Nephron (organoid): ENCODE measurements around the gene COL28A1.
"Not testable (repeated sequence)": the region's sequence is repeated elsewhere in the genome, so short reads cannot be mapped to it uniquely, and the experiment has no call there.

ENCODE experiments used
- H3K27ac Mint-ChIP-seq, 3 experiments: 2 replicates each; pipeline ENCODE4 v1.8.0; 2020; ENCODE audit warnings: mixed read lengths in 3 of 3, mild to moderate bottlenecking in 2 of 3, moderate library complexity in 1 of 3
- H3K27me3 Mint-ChIP-seq: 2 replicates; pipeline ENCODE4 v1.8.0; 2021; ENCODE audit warnings: low read depth, mild to moderate bottlenecking, moderate library complexity, mixed read lengths
- H3K36me3 Mint-ChIP-seq: 2 replicates; pipeline ENCODE4 v1.8.0; 2020; ENCODE audit warnings: low read depth, mixed read lengths
- H3K4me1 Mint-ChIP-seq: 2 replicates; pipeline ENCODE4 v1.8.0; 2020; ENCODE audit warnings: mixed read lengths
- H3K4me3 Mint-ChIP-seq, 3 experiments: 2 replicates each; pipeline ENCODE4 v1.8.0; 2020; ENCODE audit warnings: mild to moderate bottlenecking in 3 of 3, mixed read lengths in 3 of 3, moderate library complexity in 2 of 3
- H3K9me3 Mint-ChIP-seq: 2 replicates; pipeline ENCODE4 v1.8.0; 2020; ENCODE audit warnings: mixed read lengths
- TF ChIP-seq, protein P1 (sequence below), 3 experiments: fragments of 200-600 bp; sonication (generic); IDR thresholded peaks; one replicate each; pipeline ENCODE4 v1.5.0; 2021; ENCODE audit warnings: antibody characterized with exemption in 3 of 3; ENCODE audit not compliant: unreplicated experiment in 3 of 3

COL28A1 gene

DNA sequence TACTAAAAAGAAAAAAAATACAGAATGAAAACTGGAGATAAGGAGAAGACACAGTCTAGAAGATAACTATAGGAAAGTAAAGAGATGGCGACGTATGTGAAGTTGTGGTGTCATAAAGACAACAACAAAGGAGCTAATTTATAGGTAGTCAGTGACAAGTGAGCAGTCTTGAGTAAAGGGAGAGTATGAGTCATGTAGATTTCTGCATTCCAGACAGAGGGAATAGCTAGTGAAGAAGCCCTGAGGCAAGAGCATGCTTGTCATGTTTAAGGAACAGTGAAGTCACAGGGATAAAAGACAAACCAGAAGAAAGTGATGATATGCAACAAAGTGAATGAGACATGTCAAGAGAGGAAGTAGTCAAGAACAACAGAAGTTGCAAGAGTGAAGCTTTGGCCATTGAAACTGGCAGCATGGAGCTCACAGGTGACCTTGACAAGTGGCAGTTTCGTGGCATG lies 28.7 kb upstream of the COL28A1 start:
- Mint-ChIP-seq H3K27ac (no peak overlapping the region), H3K36me3 (peaks cover 34% of the 10 kb centered on the region), H3K4me1 (peaks cover 22% of the 10 kb centered on the region), H3K27me3 (no peaks in the 10 kb centered on the region), H3K4me3 (no peak overlapping the region), H3K9me3 (peaks cover 12% of the 10 kb centered on the region)
- TF ChIP-seq, protein P1, sequence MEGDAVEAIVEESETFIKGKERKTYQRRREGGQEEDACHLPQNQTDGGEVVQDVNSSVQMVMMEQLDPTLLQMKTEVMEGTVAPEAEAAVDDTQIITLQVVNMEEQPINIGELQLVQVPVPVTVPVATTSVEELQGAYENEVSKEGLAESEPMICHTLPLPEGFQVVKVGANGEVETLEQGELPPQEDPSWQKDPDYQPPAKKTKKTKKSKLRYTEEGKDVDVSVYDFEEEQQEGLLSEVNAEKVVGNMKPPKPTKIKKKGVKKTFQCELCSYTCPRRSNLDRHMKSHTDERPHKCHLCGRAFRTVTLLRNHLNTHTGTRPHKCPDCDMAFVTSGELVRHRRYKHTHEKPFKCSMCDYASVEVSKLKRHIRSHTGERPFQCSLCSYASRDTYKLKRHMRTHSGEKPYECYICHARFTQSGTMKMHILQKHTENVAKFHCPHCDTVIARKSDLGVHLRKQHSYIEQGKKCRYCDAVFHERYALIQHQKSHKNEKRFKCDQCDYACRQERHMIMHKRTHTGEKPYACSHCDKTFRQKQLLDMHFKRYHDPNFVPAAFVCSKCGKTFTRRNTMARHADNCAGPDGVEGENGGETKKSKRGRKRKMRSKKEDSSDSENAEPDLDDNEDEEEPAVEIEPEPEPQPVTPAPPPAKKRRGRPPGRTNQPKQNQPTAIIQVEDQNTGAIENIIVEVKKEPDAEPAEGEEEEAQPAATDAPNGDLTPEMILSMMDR (IDR thresholded peaks at IDR 0.05; ENCODE audit: unreplicated experiment in 3 of 3): no peak

DNA sequence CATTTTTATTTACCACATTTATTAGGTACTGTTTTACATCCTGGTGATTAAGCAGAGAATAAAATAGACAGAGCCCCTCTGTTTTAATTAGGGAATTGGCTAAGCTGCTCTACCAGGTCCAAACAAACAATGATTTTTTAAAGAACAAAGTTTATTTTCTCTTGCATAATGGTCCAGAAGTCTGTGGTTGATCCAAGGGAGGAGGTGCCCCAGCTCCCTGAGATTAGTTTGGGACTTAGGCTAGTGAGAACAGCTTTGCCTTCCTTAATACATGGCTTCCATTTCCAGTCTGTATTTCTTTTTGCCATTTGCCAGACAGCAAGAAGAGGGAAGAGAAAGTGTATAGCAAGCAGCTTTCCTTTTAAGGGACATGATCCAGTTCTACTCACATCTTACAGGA lies 28.1 kb upstream of the COL28A1 start:
- no peaks in the 10 kb centered on the region for H3K27me3 Mint-ChIP-seq

DNA sequence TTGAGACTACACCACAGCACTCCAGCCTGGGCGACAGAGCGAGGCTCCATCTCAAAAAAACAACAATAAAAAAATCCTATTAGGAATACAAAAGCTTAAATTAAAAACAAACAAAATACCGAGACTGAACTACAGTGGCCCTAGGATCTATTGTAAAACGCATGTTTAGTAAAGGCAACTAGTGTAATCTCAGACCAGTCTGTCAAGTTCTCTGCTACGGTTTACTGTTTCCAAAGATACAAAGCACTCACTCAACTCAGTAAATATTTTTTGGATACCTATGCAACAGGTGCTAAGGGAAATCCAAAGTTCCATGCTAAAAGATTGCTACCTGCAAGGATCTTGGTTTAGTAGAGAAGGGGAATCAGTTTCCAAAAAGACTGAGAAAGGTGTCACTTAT lies 27.6 kb upstream of the COL28A1 start:
- no peaks in the 10 kb centered on the region for H3K27me3 Mint-ChIP-seq
- H3K4me3 Mint-ChIP-seq: peak overlapping the region; percentile 4 to 44 (median 7)
- peaks cover 36% of the 10 kb centered on the region for H3K36me3 Mint-ChIP-seq
- peaks cover 11% of the 10 kb centered on the region for H3K4me1 Mint-ChIP-seq
- peak overlapping the region in 1 of 3 experiments; percentile 47 for H3K27ac Mint-ChIP-seq
- peaks cover 23% of the 10 kb centered on the region for H3K9me3 Mint-ChIP-seq
- TF ChIP-seq, protein P1 (IDR thresholded peaks at IDR 0.05; ENCODE audit: unreplicated experiment in 3 of 3): no peak

More for the DNA sequence above, 28.1 kb upstream of the COL28A1 start:
- Mint-ChIP-seq H3K4me1 (peaks cover 16% of the 10 kb centered on the region), H3K27ac (peak overlapping the region in 1 of 3 experiments; percentile 47), H3K4me3 (no peak overlapping the region), H3K36me3 (peaks cover 34% of the 10 kb centered on the region), H3K9me3 (peaks cover 17% of the 10 kb centered on the region)
- TF ChIP-seq, protein P1 (IDR thresholded peaks at IDR 0.05; ENCODE audit: unreplicated experiment in 3 of 3): no peak

DNA sequence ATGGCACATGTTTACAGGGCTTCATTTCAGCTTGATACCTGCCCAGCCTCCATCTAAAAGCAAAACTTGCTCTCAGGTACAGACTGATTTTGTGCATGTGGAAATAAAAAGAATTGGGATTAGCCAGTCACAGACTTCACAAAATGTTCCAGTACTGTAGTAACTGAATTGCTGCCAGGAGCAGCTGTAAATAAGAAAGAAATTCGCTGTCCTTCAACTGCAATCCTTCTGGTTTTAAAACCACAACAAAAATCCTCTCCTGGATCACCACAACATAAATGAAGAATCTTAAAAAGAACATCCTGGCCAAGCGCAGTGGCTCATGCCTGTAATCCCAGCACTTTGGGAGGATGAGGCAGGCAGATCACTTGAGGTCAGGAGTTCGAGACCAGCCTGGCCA lies 27.1 kb upstream of the COL28A1 start:
- no peak overlapping the region for H3K27ac Mint-ChIP-seq
- H3K9me3 Mint-ChIP-seq: peaks cover 28% of the 10 kb centered on the region
- TF ChIP-seq, protein P1 (IDR thresholded peaks at IDR 0.05; ENCODE audit: unreplicated experiment in 3 of 3): no peak

DNA sequence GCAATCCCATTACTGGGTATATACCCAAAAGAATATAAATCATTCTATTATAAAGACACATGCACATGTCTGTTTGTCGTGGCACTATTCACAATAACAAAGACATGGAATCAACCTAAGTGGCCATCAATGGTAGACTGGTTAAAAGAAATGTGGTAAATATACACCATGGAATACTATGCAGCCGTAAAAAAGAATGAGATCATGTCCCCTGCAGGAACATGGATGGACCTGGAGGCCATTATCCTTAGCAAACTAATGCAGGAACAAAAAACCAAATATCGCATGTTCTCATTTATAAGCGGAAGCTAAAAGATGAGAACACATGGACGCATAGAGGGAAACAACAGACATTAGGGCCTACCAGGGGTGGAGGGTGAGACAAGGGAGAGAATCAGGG lies 25.9 kb upstream of the COL28A1 start:
- H3K27me3 Mint-ChIP-seq, H3K4me3 Mint-ChIP-seq, H3K27ac Mint-ChIP-seq, H3K4me1 Mint-ChIP-seq: not testable (repeated sequence)
- H3K36me3 Mint-ChIP-seq: peaks cover 41% of the 10 kb centered on the region
- peaks cover 32% of the 10 kb centered on the region for H3K9me3 Mint-ChIP-seq

More for the DNA sequence above, 27.1 kb upstream of the COL28A1 start:
- H3K4me1 Mint-ChIP-seq: peaks cover 6% of the 10 kb centered on the region
- H3K4me3 Mint-ChIP-seq: no peak overlapping the region
- no peaks in the 10 kb centered on the region for H3K27me3 Mint-ChIP-seq
- H3K36me3 Mint-ChIP-seq: peaks cover 37% of the 10 kb centered on the region

DNA sequence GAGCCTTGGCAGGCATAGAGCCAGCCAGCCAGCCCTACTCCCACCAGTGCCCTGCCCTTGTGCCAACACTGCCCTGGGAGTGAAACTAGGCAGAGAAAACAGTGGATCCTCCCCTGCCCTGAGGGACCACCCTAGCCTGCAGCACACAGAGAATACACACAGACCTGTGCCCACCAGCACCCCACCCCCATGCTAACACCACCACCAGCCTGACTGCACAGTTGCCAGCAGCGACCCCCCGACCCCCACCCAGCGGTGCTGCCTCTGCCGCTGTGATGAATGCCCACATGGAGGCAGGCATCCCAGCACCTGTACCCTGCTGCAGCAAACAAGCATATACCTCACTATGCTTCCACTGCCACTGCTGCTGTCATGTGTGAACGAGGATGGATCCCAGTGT lies 21.6 kb upstream of the COL28A1 start:
- Mint-ChIP-seq H3K4me1 (peaks cover 21% of the 10 kb centered on the region), H3K9me3 (peaks cover 32% of the 10 kb centered on the region), H3K27ac (no peak overlapping the region), H3K27me3 (no peaks in the 10 kb centered on the region), H3K36me3 (peaks cover 46% of the 10 kb centered on the region), H3K4me3 (no peak overlapping the region)
- TF ChIP-seq, protein P1 (IDR thresholded peaks at IDR 0.05; ENCODE audit: unreplicated experiment in 3 of 3): no peak
